ENCODE data around the gene RPL7L1. TPM values are rescaled to one million over a fixed set of nuclear protein-coding genes. Genes with fewer than 3 reads are reported as not detected.

RPL7L1 gene
- total and polyA plus RNA-seq, 2 of the 4 experiments (the other 2 are of a cell fraction): 43.0 to 112 TPM

DNA sequence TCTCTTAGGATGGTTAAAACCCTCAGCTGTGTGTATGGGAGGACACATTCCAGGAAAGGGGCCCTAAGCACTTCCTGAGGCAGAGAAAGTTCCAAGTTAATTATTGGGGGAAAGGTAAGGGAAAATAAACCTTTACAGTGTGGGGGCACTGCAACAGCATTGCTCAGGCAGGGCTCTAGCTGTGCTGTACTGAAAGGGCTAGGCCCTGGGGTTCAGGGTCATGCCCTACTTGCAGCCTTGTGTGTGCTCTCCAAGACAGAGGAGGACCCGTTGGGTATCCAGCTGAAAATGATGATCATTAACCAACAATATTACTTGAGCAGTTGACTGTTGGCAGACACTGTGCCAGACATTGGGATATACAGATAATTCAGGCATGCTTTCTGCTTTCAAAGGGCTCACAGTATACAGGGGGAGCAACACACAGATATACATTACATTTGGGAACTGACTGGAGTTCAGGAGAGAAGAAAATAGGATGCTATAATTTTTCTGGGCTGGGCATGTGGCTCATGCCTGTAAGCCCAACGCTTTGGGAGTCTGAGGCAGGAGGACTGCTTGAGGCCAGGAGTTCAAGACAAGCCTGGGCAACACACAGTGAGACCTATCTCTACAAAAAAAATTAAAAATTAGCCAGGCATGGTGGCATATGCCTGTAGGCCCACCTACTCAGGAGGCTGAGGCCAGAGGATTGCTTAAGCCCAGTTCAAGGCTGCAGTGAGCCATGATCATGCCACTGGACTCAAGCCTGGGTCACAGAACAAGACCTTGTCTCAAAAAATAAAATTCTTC, 9.1 kb upstream of the RPL7L1 start:
- no peaks in the 10 kb centered on the region for H3K9me1 ChIP-seq (ENCODE audit: insufficient read depth, low read length)
- POLR2A ChIA-PET (ENCODE audit: unreplicated experiment): no interaction called here
- CTCF ChIA-PET: no interaction called here
- in situ Hi-C loops (cut with MboI; ENCODE audit: low sequenced_read_pairs) (no loop called here), dilution Hi-C loops (cut with HindIII; ENCODE audit: low sequenced_read_pairs, unreplicated experiment) (loop anchor here (25.0 kb wide), 1 partner anchor 208 kb away; no protein-coding TSS in a partner anchor), intact Hi-C loops (cut with micrococcal nuclease) (no loop called here)
- no peak overlapping the region for H2BK5ac ChIP-seq (ENCODE audit: low read depth, low read length, poor library complexity, severe bottlenecking)
- no CpG with 5 or more reads among the region's 2 CpGs for WGBS, 2 experiments (ENCODE audit: extremely low coverage in 2 of 2, insufficient read length in 1 of 2)
- no peak overlapping the region for H2BK120ac ChIP-seq (ENCODE audit: low read depth, low read length)
- no peak overlapping the region for H3K14ac ChIP-seq (replicated peaks; ENCODE audit: low read depth, low read length)
- no peak overlapping the region for H3K56ac ChIP-seq (ENCODE audit: extremely low read depth, insufficient read depth, low read length)
- no peak overlapping the region for H2BK15ac ChIP-seq (ENCODE audit: low read depth, low read length)
- no peaks in the 10 kb centered on the region for H3K27me3 ChIP-seq (ENCODE audit: control insufficient read depth, insufficient read depth, low read length)
- H4K91ac ChIP-seq (ENCODE audit: insufficient read depth, low read depth, low read length): no peak overlapping the region
- TF ChIP-seq SMC3 (IDR thresholded peaks at IDR 0.05; ENCODE audit: low read depth, low read length) (no peak), MAFK (IDR thresholded peaks at IDR 0.05; ENCODE audit: low read depth, low read length) (no peak), BHLHE40 (IDR thresholded peaks at IDR 0.05; ENCODE audit: low read depth, low read length) (no peak), MXI1 (IDR thresholded peaks at IDR 0.05; ENCODE audit: borderline replicate concordance, low read depth, low read length) (no peak), CEBPB (IDR thresholded peaks at IDR 0.05; ENCODE audit: low read depth, low read length) (no peak), POLR2A (IDR thresholded peaks at IDR 0.05; ENCODE audit: low read depth, low read length) (no peak), CTCF (conservative IDR thresholded peaks at IDR 0.05; ENCODE audit: low read depth, low read length) (no peak), ELK1 (IDR thresholded peaks at IDR 0.05; ENCODE audit: borderline replicate concordance, low read depth, low read length) (no peak), RAD21 (IDR thresholded peaks at IDR 0.05; ENCODE audit: low read length) (no peak), FOS (IDR thresholded peaks at IDR 0.05; ENCODE audit: low read depth, low read length) (no peak), USF2 (IDR thresholded peaks at IDR 0.05; ENCODE audit: low read depth, low read length) (no peak), RCOR1 (IDR thresholded peaks at IDR 0.05; ENCODE audit: insufficient replicate concordance, low read length) (no peak), RFX5 (IDR thresholded peaks at IDR 0.05; ENCODE audit: low read depth, low read length) (no peak), NFE2L2 (IDR thresholded peaks at IDR 0.05; ENCODE audit: low read depth, low read length) (no peak), MAZ (IDR thresholded peaks at IDR 0.05; ENCODE audit: borderline replicate concordance, low read depth, low read length) (no peak), CHD1 (IDR thresholded peaks at IDR 0.05; ENCODE audit: low read depth, low read length) (no peak)
- H3K9ac ChIP-seq (ENCODE audit: low read depth, low read length): no peak overlapping the region
- H3K36me3 ChIP-seq (ENCODE audit: control insufficient read depth, insufficient read depth, low read length): peaks cover 7% of the 10 kb centered on the region; the same call in 1 of the 2 replicates
- ATAC-seq (ENCODE audit: low read depth): no peak
- no peak overlapping the region for H3K18ac ChIP-seq (ENCODE audit: low read depth, low read length)
- H2AK5ac ChIP-seq (ENCODE audit: low read depth, low read length): no peak overlapping the region
- no peaks in the 10 kb centered on the region for H3K9me3 ChIP-seq (ENCODE audit: control insufficient read depth, insufficient read depth, low read length)
- DNase-seq: no peak
- H3K27ac ChIP-seq (ENCODE audit: insufficient read depth, low read length): no peak overlapping the region
- BruUV-seq (replicated peaks): no TSS peak
- no peak overlapping the region for H3K23ac ChIP-seq (ENCODE audit: low read depth, low read length)
- H3K4me2 ChIP-seq (ENCODE audit: low read depth, low read length): no peak overlapping the region
- no peak overlapping the region for H4K8ac ChIP-seq (ENCODE audit: low read depth in 2 of 2, low read length in 2 of 2)
- H3K4me3 ChIP-seq (ENCODE audit: insufficient read depth, low read depth, low read length): no peak overlapping the region
- H4K5ac ChIP-seq (ENCODE audit: low read depth, low read length): no peak overlapping the region
- no peaks in the 10 kb centered on the region for H4K20me1 ChIP-seq (ENCODE audit: insufficient read depth, low read length)
- H2AK9ac ChIP-seq (replicated peaks; ENCODE audit: low read depth, low read length, poor library complexity): peak overlapping the region; percentile 50
- H2AFZ ChIP-seq (replicated peaks; ENCODE audit: low read length, poor library complexity): no peak overlapping the region
- no peaks in the 10 kb centered on the region for H3K79me1 ChIP-seq (ENCODE audit: low read depth in 1 of 2, low read length in 2 of 2)
- H3K4me1 ChIP-seq (ENCODE audit: control insufficient read depth, insufficient read depth, low read length): no peaks in the 10 kb centered on the region
- H2BK20ac ChIP-seq (ENCODE audit: low read depth, low read length): no peak overlapping the region
- H3K4ac ChIP-seq (ENCODE audit: low read depth, low read length): no peak overlapping the region
